Endothelial cell (in vitro differentiated cells): ENCODE measurements around the gene CHSY3. TPM values are rescaled to one million over a fixed set of nuclear protein-coding genes. Genes with fewer than 3 reads are reported as not detected.

ENCODE experiments used
- DNase-seq: peaks from one replicate; pipeline ENCODE4 v3.0.0; 2021; ENCODE audit warnings: low spot score
- H3K27ac Mint-ChIP-seq: one replicate; pipeline ENCODE4 v1.8.0; 2021; ENCODE audit warnings: mixed read lengths, inconsistent platforms; ENCODE audit not compliant: unreplicated experiment
- H3K27me3 Mint-ChIP-seq: one replicate; pipeline ENCODE4 v1.8.0; 2021; ENCODE audit warnings: mild to moderate bottlenecking, moderate library complexity, mixed read lengths, inconsistent platforms; ENCODE audit not compliant: unreplicated experiment
- H3K36me3 Mint-ChIP-seq: one replicate; pipeline ENCODE4 v1.8.0; 2021; ENCODE audit warnings: mild to moderate bottlenecking, low read depth, mixed read lengths, inconsistent platforms; ENCODE audit not compliant: unreplicated experiment
- H3K4me1 Mint-ChIP-seq: one replicate; pipeline ENCODE4 v1.8.0; 2021; ENCODE audit warnings: mild to moderate bottlenecking, mixed read lengths, inconsistent platforms; ENCODE audit not compliant: unreplicated experiment
- H3K4me3 Mint-ChIP-seq: one replicate; pipeline ENCODE4 v1.8.0; 2021; ENCODE audit warnings: mild to moderate bottlenecking, mixed read lengths, inconsistent platforms; ENCODE audit not compliant: unreplicated experiment
- H3K9me3 Mint-ChIP-seq: one replicate; pipeline ENCODE4 v1.8.0; 2021; ENCODE audit warnings: mixed read lengths, inconsistent platforms; ENCODE audit not compliant: unreplicated experiment
- CTCF ChIP-seq: fragments of 200-600 bp; sonication (generic); IDR thresholded peaks from one replicate; pipeline ENCODE4 v1.5.0; 2021; ENCODE audit warnings: antibody characterized with exemption; ENCODE audit not compliant: unreplicated experiment
- total RNA-seq: library from RNA; stranded (reverse); fragmentation: NEBNext Ultra II Directional; extraction: Animal tissue kit (Norgen Biotek cat#: 25700); gene quantifications from one replicate; pipeline ENCODE4 v1.2.1, GENCODE V29; 2021; ENCODE audit not compliant: unreplicated experiment

Gene CHSY3
- total RNA-seq, 1 donor from 2014 or later, result 21.2 TPM

DNA sequence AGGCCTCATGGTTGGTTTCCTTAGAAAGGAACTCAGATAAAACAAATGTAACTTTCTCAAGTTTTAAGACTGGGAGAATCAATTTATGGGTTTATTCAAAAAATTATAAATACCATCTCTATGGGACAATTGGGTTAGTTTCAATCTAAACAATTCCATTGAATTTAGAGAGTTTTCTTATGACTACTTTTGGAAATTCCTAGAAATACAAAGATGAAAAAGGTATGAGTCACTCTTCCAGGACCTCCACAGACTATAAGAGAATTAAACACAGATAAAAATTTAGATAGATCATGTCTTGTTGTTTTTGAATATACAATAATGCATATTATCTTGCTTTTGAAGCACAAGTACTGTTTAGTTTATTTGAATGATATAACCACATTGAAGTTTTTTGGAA lies 188.7 kb downstream of the CHSY3 start:
- Mint-ChIP-seq H3K27ac (no peak overlapping the region), H3K4me1 (no peaks in the 10 kb centered on the region), H3K4me3 (no peak overlapping the region), H3K27me3 (no peaks in the 10 kb centered on the region), H3K36me3 (peaks cover 6% of the 10 kb centered on the region), H3K9me3 (no peaks in the 10 kb centered on the region)
- no peak for TF ChIP-seq CTCF
- no peak for DNase-seq

DNA sequence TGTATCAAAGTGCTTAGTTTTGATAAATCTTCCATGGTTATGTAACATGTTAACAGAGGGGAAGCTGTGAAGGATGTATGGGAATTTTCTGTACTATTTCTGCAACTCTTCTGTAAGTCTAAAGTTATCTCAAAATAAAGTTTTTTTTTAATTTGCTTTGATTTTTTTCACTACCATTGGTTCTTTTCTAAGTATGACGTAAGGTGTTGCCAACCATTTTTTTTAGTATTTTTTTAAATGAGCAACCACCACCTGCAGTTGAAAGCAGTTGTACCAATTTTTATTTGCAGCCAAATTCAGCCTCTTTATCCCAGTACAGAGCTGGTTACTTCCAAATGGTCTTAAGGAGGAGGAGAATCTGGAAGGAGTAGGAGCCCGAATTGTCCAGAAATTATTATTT lies 192.2 kb downstream of the CHSY3 start:
- Mint-ChIP-seq H3K27me3 (no peaks in the 10 kb centered on the region), H3K9me3 (no peaks in the 10 kb centered on the region), H3K27ac (no peak overlapping the region), H3K36me3 (peaks cover 5% of the 10 kb centered on the region), H3K4me3 (no peak overlapping the region), H3K4me1 (no peaks in the 10 kb centered on the region)
- TF ChIP-seq CTCF, result no peak
- no peak for DNase-seq

GRCh38 chr5:130099008-130099407 lies 194.7 kb downstream of the CHSY3 start:
- no peak for DNase-seq
- no peak overlapping the region for H3K27ac Mint-ChIP-seq
- no peak overlapping the region for H3K4me3 Mint-ChIP-seq
- H3K27me3 Mint-ChIP-seq, result no peaks in the 10 kb centered on the region
- no peaks in the 10 kb centered on the region for H3K9me3 Mint-ChIP-seq
- H3K4me1 Mint-ChIP-seq, result no peaks in the 10 kb centered on the region
- TF ChIP-seq CTCF, result no peak
- no peaks in the 10 kb centered on the region for H3K36me3 Mint-ChIP-seq

- no peak overlapping the region for H3K4me3 Mint-ChIP-seq
- no peaks in the 10 kb centered on the region for H3K4me1 Mint-ChIP-seq
- H3K27ac Mint-ChIP-seq, result no peak overlapping the region
- no peaks in the 10 kb centered on the region for H3K27me3 Mint-ChIP-seq
- H3K36me3 Mint-ChIP-seq, result no peaks in the 10 kb centered on the region
- H3K9me3 Mint-ChIP-seq, result no peaks in the 10 kb centered on the region
- DNase-seq, result no peak
- no peak for TF ChIP-seq CTCF
Measured at GRCh38 chr5:130102375-130102774, 198.1 kb downstream of the CHSY3 start.

DNA sequence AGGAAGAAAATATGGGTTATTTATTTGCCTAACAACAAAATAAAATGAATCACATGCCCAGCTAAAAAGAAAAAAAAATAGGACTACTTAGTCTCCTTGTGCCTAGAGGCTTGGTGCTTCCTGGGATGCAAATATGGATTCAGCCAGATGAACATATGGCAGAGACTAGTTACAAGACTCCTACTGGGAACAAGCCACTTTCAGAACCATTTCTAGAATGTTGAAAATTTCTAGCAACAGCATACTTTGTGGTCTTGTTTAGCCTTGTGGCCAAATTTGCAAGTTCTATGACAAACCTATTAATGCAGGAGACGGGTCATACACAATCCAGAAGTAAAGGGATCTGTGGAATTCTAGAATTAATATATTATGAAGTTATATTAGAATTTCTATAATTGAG lies 198.7 kb downstream of the CHSY3 start:
- no peaks in the 10 kb centered on the region for H3K9me3 Mint-ChIP-seq
- no peaks in the 10 kb centered on the region for H3K27me3 Mint-ChIP-seq

More for the DNA sequence above, 198.7 kb downstream of the CHSY3 start:
- Mint-ChIP-seq H3K4me3 (no peak overlapping the region), H3K27ac (no peak overlapping the region), H3K4me1 (no peaks in the 10 kb centered on the region), H3K36me3 (no peaks in the 10 kb centered on the region)
- DNase-seq, result no peak
- TF ChIP-seq CTCF, result no peak
